Ovary (tissue), 3 donors: ENCODE results near the gene APLN.

ENCODE experiments used
- CTCF ChIP-seq, 3 donors: fragments of 450-650 bp in 2 of 3; fragments of 200-600 bp in 1 of 3; IDR thresholded peaks; one replicate each; pipeline versions ENCODE4 v1.5.1 to v1.8.0; 2016 to 2022; ENCODE audit warnings: antibody characterized with exemption in 3 of 3, mild to moderate bottlenecking in 1 of 3
- EP300 ChIP-seq: sonication (generic); formaldehyde crosslinking; IDR thresholded peaks from one replicate; pipeline ENCODE4 v1.6.1; 2017; ENCODE audit warnings: antibody characterized with exemption
- donor health status: DM: no; HTN: no; CAD: no.

GRCh38 chrX:129597905-129598304 lies 56.9 kb downstream of the APLN start:
- TF ChIP-seq CTCF (IDR thresholded peaks at IDR 0.05) = no peak
- no peak for TF ChIP-seq EP300
